Stimulated activated CD4-positive, alpha-beta T cell treated with anti-CD3 and anti-CD28 coated beads, Interleukin-1b, Interleukin-23, amount 100 ng/mL, for 24 hours (primary cell): ENCODE measurements around the gene PEAK3.
A peak's percentile ranks its signal among the peaks of the same experiment; 100 is the strongest.

Experiments used
- DNase-seq, 4 experiments: peaks; one replicate each; pipeline ENCODE4 v3.0.0-alpha.2; 2020; ENCODE audit warnings: low read depth in 4 of 4, low spot score in 1 of 4

The PEAK3 gene

DNA sequence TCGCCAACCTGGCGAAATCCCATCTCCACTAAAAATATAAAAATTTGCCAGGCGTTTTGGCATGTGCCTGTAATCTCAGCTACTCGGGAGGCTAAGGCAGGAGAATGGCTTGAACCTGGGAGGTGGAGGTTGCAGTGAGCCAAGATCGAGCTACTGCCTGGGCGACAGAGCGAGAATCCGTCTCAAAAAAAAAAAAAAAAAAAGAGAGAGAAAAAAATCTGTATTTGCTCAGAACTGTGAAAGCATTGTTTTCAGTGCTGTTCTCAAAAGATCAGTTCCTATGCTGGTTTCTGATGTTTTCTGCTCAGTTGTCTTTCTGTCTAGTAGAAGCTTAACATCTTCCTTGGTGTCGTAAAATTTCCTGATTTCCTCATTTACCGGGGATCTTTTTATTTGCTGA is 42.8 kb downstream of the PEAK3 start:
- DNase-seq = no peak

DNA sequence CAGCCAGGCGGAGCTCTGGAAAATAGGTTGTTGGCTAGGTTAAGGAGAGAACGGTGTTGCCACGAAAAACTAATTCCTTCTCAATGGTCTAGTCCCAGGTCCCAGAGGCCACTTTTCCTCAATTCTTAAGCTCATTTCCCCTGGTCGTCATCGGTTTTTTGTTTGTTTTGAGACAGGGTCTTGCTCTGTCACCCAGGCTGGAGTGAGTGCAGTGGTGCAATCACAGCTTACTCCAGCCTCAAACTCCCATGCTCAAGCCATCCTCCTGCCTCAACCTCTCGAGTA is 44.2 kb downstream of the PEAK3 start:
- DNase-seq = no peak

DNA sequence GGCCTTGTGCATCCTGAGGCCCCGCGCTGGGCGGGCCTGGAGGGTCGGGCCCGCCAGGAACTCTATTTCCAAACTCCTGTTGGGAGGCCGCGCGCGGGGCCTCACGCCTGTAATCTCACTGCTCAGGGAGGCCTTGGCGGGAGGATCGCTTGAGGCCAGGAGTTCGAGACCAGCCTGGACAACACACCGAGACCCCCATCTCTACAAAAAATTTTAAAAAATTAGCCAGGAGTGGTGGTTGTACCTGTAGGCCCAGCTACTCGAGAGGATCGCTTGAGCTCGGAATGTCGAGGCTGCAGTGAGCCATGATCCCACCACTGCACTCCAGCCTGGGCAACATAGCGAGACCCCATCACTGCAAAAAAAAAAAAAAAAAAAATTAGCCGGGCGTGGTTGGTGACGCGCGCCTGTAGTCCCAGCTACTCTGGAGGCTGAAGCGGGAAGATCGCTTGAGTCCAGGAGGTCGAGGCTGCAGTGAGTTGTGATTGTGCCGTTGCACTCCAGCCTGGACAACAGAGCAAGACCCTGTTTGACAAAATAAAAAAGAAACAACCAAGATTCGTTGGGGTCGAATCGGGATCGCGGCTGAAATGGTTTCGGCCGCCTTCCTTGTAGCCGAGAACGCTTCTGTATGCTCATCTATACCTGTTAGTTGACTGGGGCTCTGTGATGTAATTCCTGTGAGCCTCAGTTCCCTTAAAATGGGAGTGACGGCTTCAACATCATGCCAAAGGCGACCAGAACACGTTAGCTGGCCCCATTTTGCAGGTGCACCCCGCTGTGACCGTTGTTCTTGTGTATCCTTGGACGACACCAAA is 44.7 kb downstream of the PEAK3 start:
- DNase-seq = no peak

DNA sequence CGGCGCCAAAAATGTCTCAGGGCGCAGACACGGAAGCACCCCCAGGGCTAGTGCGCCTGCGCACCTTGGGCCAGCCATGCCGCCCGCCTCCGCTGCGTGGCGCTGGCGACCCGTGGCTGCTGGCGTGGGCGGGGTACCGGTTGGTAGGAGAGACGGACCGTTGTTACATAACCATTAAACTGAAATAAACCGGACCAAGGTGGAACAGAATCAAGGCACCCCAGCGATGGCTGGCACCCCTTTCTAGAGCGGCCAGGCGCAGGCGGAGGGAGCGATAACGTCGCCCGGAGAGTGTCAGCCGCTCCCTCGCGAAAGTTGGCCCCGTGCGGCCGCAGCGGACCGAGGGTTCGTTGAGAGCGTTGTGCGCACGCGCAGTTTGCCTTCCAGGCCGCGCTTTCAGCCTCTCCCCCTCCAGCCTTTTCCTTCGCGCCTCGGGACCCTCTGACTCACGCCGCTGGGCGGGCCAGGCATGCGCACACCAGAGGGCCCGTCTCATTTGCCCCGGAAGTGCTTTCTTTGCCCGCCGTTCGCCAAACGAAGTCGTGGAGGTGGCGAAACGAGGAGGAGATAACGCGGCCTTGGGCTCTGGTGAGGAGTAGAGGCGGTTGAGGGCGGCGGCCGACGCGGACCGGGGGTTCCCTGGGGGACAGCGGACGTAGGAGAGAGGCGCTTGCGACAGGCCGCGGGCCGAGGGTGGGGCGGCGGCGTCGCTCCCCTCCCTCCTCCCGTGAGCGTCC is 45.5 kb downstream of the PEAK3 start, which contains the start of the genes PLEKHJ1 and SF3A2:
PLEKHJ1 (minus strand) TSS at position 16 of the 737 bp plus-strand sequence. CDS start 81 bp downstream, outside the sequence.
SF3A2 (plus strand) TSS at position 511 of the 737 bp plus-strand sequence. CDS start 6,595 bp downstream, outside the sequence.
- peak; percentile 95 to 97 (median 96) for DNase-seq

DNA sequence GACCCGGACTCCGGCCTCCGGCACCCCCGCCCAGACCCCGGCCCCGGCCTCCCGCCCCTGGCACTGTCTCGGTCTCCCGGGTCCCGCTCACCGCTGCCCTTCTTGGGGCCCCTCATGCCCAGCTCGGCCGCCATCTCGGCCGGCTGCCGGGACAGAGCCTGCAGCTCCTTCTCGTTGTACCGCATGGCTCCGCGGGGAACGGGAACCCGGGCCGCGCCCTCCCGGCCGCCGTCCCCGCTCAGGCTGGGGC is 46.0 kb downstream of the PEAK3 start:
- DNase-seq = no peak

DNA sequence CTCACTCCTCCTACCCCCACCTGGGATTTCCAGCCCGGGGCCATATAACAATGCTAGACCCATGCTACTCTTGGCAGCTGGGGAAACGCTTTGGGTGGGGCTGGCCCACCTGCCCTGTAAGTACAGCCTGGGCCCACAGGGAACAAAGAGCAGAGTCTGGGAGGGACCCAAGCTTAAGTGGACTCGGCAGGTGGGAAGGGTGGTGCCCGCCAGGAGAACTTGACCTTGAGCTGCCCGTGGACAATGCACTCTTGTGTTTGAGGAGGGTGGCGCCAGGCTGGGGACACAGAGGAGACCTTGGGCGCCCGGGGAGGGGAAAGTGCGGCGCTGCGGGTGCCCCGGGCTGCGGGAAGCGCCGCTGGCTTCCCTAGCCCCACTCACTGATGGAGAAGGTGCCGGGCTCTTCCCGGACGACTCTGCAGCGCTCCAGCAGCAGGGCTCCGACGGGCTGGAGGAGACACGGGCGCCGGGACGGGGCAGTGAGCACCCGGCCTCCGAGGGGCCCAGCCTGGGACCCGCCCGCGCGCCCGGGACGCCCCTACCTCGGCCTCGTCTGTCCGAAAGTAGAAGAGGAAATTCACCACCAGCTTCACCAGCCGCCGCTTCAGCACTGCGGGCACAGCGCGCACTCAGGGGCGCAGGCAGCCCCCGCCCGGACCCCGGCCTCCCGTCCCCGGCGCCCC is 46.5 kb downstream of the PEAK3 start:
- DNase-seq = no peak

DNA sequence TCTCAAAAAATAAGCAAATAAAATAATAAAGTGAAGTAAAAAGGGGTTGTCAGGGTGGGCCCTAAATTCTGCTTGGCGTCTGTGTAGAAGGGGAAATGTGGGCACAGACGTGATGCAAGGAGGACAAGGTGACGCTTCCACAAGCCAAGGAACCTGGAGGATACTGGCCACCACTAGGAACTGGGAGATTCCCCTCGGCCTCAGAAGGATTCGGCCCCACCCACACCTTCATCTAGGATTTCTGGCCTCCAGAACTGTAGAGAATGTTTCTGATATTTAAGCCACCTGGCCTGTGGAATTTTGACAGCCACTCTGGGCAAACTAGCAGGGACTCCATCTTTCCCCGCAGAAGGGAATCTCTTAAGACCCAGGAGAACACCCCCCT is 47.0 kb downstream of the PEAK3 start:
- DNase-seq = no peak

DNA sequence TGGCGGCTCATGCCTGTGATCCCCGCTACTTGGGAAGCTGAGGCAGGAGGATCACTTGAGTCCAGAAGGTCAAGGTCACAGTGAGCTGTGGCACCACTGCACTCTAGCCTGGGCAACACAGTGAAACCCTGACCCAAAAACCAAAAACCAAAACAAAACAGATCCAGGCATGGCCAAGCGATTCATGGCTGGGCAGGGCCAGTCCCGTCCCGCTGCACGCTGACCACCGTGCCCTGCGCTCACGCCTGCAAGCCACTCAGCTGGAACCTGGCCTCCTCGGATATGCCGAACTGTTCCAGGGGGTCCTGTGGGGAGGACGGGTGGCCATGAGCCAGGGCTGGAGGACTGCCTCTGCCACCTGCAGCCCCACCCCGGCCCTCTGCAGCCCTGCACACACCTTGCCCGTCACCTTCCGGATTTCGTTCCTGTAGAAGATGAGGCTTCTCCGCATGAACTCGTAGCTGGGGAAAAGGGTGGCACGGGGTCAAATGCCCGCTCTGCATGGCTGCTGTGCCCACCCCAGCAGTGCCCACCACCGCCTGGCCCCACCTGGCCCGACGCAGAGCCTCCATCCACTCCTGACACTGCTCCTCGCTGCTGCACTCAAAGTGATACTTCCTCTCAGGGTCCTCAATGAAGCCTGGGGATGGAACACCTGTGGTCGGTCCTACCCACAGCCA is 48.2 kb downstream of the PEAK3 start:
- DNase-seq = no peak

DNA sequence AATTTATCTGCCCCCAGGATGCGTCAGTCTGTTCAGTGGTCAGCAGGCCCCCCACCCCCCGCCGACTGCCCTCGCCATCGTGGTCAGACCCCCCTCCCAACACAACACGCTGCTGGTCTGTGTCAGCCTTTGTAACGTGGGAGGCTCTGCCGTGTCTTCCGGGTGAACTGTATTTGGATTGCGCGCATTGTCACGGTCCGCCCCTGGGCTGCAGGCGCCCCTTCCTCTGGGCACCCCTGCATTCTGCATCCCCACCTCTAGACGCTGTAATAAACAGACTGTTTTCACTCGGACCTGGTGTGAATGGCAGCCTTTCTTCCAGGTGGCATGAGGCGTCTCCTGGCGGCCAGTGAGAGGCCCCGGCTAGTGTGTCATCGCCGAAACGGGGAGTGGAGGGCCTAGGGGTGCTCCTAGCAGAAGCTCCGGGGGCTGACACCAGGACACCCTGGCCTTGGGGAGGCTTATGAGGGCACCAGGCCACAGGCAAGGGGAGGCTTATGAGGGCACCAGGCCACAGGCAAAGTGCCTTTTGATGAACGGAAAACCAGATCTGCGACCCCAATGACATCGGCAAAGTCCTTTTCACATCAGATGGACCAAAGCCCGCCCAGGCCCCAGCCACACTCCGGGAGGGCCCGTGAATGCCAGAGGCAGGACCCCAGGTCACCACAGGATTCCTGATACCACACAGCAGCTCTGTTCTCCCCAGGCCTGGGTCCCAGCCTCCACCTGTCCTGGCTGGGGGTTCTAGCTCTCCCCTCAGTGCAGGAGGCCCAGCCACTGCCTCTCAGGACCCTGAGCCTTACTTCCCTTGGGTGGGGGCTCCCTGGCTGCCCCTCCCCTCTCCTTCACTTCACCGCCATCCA is 49.5 kb downstream of the PEAK3 start:
- DNase-seq = no peak

DNA sequence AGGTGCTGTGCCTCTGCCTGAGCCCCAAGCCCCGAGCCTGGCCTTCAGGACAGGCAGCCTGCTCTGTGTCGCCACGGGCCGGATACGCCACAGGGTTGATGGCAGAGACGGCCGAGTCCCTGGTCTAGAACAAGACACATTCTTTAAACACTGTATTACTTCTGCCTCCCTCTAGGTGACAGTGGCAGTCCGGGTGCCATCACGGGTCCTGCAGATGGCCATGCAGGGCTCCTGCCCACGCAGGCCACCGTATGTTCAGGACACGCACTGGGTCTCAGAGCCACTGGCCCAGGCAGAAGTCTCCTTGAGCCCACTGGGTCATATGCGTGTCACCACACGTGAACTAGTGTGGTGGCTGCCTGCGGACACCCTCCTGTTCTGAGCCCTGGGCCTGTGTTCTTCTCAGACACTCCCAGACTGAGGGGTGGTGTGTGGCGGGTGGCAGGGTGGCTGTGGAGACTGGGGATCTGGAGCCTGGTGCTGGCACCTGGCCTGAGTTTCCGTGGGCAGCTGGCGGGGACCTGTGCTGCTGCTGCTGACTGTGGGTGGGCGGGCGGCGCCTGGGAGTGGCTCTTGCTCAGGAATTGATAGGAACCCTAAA is 50.3 kb downstream of the PEAK3 start:
- no peak for DNase-seq

DNA sequence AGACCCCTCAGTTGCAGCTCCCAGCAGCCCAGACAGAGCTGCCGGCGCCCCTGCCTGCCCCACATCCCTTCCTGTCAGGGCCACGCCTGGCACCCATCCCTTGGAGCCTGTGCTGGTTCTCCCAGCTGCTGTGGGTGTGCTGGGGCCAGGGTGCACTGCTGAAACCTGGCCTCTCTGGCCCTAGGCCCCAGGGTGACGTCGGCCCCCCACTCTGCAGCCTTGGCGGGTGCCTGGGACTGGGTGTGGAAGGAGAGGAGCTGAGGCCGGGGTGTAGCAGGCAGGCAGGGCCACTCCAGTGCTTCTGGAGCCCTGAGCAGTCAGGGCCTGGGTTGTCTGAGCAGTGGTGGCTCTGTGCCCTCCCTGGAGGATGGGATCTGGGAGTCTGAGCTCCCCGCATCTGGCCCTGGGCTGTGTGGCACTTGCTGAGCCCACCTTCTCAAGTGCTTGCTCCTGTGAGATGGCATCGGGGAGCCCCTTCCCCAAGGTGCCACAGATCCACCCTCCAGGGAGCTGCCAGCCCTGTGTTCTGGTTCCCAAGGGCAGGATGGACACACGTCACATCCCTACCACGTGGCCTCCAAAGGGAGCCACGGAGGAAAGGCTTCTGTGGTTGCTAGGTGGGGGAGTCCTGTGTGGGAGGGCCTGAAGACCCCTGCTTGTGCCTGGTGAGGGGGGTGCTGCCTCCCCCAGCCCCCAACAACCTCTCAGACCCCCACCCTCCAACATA is 51.0 kb downstream of the PEAK3 start:
- no peak for DNase-seq

DNA sequence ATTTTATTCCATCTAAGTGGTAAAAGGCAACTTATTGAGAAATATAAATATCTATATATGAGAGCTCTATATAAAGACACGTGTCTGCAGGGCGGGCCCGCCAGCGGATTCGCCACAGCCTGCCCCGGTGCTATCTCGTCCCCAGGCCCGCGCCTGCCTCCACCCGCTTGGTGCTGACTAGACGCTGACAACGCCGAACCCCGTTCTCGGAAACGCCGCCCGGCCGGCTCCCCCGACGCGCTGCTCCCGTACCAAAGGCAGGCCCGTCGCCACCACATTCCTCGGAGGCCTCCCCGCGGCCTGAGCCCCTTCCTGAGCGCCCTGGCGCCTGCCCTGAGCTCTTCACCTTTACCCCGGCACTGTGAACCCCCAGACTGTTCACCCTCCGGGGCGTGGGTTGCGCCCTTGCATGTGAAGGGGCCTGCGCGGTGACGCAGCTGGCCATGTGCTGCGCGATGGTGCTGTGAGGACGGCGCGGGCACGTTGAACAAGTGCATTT is 51.9 kb downstream of the PEAK3 start:
- DNase-seq = no peak

DNA sequence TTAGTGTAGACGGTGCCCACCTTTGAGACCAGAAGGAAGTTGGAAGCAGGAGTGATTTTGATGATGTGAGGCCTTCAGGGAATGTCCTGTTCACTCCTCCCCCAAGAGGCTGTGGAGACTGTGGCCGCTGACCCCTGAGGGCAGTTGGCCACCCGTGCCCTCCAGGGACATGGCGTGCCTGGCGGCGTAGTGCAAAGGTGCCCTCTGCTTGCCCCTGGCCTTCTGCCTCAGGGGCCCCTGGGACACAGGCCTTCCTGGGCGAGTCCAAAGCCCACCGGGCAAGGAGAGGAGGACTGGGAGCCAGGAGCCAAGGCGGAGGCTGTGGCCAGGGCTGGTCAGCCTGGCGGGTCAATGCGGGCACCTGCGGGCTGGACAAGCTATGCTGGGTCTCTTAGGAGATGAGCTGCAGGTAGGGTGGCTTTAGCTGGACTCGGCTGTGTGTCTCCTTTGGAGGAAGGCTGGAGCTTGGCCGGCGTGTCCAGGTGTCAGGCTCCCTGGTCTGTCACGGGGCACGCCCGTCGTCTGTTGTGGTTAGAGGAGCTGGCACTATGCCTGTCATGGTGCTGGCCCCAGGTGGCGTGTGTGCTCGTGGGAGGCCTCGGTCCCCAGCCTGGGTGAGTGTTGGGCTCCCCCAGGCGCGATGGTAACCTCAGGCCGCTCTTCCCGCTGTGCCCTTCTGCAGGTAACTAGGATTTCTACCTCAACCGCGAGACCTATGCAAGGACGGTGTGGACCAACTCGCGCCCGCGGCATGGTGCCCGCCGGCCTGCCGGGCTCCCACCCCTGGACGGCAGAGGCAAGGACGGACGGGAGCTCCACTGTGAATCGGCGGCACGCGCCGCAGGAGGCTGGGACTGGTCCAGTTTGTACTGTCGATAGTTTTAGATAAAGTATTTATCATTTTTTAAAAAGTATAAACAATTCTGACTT is 52.6 kb downstream of the PEAK3 start:
- DNase-seq = no peak

DNA sequence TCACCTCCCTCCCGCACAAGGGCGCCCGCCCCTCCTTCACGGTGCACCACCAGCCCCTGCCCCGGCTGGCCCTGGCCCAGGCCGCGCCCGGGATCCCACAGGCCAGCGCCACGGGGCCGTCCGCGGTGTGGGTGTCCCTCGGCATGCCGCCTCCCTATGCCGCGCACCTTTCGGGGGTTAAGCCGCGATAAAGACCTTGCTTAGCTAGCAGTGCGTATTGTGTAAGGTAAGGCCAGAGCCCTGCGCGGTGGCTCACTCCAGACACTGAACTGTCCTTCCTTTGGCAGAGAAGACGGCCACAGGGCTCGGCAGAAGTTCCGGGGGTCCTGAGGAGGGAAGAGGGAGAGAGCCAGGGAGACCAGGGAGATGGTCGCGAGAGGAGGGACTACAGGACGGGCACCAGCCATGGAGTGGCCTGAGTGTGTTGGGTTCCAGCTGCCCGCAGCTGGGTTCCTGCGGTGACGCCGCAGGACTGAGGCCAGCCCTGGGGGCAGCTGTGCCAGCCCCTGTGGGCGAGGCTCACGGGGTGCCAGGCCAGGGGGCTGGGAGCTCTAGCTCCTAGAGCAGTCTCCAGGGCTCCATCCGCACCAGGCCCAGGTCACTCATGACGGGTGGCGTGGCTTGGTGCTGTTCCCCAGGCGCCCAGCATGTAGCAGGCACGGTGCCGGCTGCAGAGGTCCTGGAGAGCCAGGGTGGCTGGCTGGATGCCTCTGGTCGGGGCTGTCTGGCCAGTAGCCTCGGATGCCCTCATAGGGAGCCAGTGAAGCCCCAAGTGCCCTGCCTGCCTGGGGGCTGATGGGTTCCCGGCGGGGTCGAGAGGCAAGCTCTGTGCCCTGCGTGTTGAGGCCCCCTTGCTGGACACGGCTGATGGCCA is 53.6 kb downstream of the PEAK3 start:
- no peak for DNase-seq

DNA sequence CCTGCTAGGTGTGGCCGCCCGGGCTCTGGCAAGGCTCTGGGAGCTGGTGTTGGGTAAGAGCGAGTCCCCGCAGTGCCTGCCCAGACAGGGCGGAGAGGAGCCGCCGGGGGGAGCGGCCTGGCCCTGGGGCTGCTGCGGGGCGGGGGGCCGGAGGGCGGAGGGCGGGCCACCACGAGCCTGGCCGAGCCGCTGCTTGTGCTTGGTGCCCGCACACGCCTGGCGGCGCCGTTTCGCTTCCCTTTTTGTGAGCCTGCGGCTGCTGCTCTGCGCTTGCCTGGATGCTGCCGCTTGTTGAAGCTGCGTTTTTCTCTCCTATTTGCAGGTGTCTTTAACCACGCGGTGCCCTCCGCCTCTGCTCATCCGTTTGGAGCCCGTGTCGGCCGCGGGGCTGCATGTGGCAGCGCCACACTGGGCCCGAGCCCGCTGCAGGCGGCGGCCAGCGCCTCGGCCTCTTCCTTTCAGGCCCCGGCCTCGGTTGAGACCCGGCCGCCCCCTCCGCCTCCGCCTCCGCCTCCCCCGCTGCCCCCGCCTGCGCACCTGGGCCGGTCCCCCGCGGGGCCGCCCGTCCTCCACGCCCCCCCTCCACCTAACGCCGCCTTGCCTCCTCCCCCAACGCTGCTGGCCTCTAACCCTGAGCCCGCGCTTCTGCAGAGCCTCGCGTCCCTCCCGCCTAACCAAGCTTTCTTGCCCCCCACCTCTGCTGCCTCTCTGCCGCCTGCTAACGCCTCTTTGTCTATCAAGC is 54.4 kb downstream of the PEAK3 start:
- no peak for DNase-seq

DNA sequence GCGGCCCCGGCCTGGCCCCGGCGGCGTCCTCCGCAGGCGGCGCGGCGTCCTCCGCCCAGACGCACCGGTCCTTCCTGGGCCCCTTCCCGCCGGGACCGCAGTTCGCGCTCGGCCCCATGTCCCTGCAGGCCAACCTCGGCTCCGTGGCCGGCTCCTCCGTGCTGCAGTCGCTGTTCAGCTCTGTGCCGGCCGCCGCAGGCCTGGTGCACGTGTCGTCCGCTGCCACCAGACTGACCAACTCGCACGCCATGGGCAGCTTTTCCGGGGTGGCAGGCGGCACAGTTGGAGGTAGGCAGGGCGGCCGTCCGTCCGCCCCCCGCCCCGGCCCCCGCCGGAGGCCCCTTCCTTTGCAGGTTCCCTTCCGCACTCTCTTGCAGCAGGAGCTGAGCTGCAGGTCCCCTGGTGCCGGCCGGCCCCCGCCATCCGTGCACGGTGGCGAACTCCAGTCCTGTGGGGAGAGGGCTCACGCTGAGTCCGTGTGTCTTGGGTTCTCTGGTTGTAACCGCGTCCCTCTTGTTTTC is 55.1 kb downstream of the PEAK3 start:
- DNase-seq = no peak
